AG04450 (cell line): ENCODE results near the gene PLPP3. TPM values are rescaled to one million over a fixed set of nuclear protein-coding genes. Genes with fewer than 3 reads are reported as not detected.

Experiments
- CTCF ChIA-PET: fragments of 300-600, 350-600 bp; formaldehyde crosslinking; extraction: SDS; loops from one replicate; lab custom pipeline; 2022; ENCODE audit warnings: antibody characterized with exemption, inconsistent platforms; lab: Charles Lee
- POLR2A ChIA-PET: fragments of 350-600 bp; formaldehyde crosslinking; extraction: SDS; loops from one replicate; lab custom pipeline; 2021; ENCODE audit warnings: antibody characterized with exemption, inconsistent platforms; lab: Yijun Ruan, JAX
- DNase-seq: peaks from one replicate; pipeline ENCODE4 v3.0.0-alpha.2; 2011; ENCODE audit warnings: low read depth, low spot score
- H3K27ac ChIP-seq: one replicate; pipeline ENCODE4 v1.5.1; 2012; ENCODE audit warnings: low read depth, low read length, control low read depth
- H3K27me3 ChIP-seq: one replicate; pipeline ENCODE4 v1.6.0; 2012; ENCODE audit warnings: low read length; ENCODE audit not compliant: control insufficient read depth, insufficient read depth
- H3K4me3 ChIP-seq: 2 replicates; pipeline ENCODE4 v1.5.1; 2011; ENCODE audit warnings: mild to moderate bottlenecking, low read depth, low read length, control low read depth
- H3K9me3 ChIP-seq: 2 replicates; pipeline ENCODE4 v1.5.1; 2012; ENCODE audit warnings: low read length; ENCODE audit not compliant: control insufficient read depth, insufficient read depth
- CTCF ChIP-seq: IDR thresholded peaks from 2 replicates; pipeline ENCODE4 v1.5.1; 2011; ENCODE audit warnings: low read depth, low read length, control low read depth, inconsistent platforms
- polyA plus RNA-seq: library from polyadenylated mRNA; depleted of rRNA; stranded (reverse); fragments of >200 nt; gene quantifications from 2 replicates; pipeline ENCODE4 v1.2.3, GENCODE V29; 2011

PLPP3 gene
- polyA plus RNA-seq, 1 experiment: 210 TPM

GRCh38 chr1:56452027-56453011 lies 127.0 kb downstream of the PLPP3 start:
- POLR2A ChIA-PET: no interaction called here
- TF ChIP-seq CTCF: no peak
- Histone ChIP-seq H3K9me3 (no peaks in the 10 kb centered on the region), H3K27me3 (no peaks in the 10 kb centered on the region), H3K27ac (no peak overlapping the region), H3K4me3 (no peak overlapping the region)
- no peak for DNase-seq
- CTCF ChIA-PET: no interaction called here

GRCh38 chr1:56451491-56451890 lies 127.9 kb downstream of the PLPP3 start:
- ChIA-PET POLR2A (no interaction called here), CTCF (no interaction called here)
- H3K27me3 ChIP-seq: no peaks in the 10 kb centered on the region
- no peak overlapping the region for H3K27ac ChIP-seq
- DNase-seq: no peak
- no peak for TF ChIP-seq CTCF
- no peak overlapping the region for H3K4me3 ChIP-seq
- no peaks in the 10 kb centered on the region for H3K9me3 ChIP-seq

- POLR2A ChIA-PET: no interaction called here
Observed at GRCh38 chr1:56450004-56450666, 129.2 kb downstream of the PLPP3 start.

GRCh38 chr1:56448529-56449300 lies 130.6 kb downstream of the PLPP3 start:
- DNase-seq: no peak
- no peaks in the 10 kb centered on the region for H3K27me3 ChIP-seq
- CTCF ChIA-PET: no interaction called here

More at GRCh38 chr1:56450004-56450666, 129.2 kb downstream of the PLPP3 start:
- CTCF ChIA-PET: no interaction called here
- Histone ChIP-seq H3K27me3 (no peaks in the 10 kb centered on the region), H3K4me3 (no peak overlapping the region), H3K9me3 (no peaks in the 10 kb centered on the region), H3K27ac (no peak overlapping the region)
- DNase-seq: no peak
- TF ChIP-seq CTCF: no peak

More at GRCh38 chr1:56448529-56449300, 130.6 kb downstream of the PLPP3 start:
- Histone ChIP-seq H3K9me3 (no peaks in the 10 kb centered on the region), H3K4me3 (no peak overlapping the region), H3K27ac (no peak overlapping the region)
- no peak for TF ChIP-seq CTCF
- POLR2A ChIA-PET: no interaction called here
